Karpas-422 (cell line): ENCODE results near the gene SLC9B1. TPM values are rescaled to one million over a fixed set of nuclear protein-coding genes. Genes with fewer than 3 reads are reported as not detected.

Experiments used
- total RNA-seq: library from RNA; depleted of rRNA; stranded (reverse); fragments of >200 nt; shearing (Covaris generic); gene quantifications from 2 replicates; pipeline ENCODE4 v1.2.3, GENCODE V29; 2014; ENCODE audit warnings: low replicate concordance; rRNA removed

The SLC9B1 gene
- total RNA-seq, 1 experiment from 2014 or later: 1.4 TPM

Other genes starting within 250 kb of the SLC9B1 start
- gene UBE2D3, start 192.2 kb downstream of the SLC9B1 start, total RNA-seq: 538 and 600 TPM in 2 replicates
- 53.8 and 70.3 TPM in 2 replicates for gene CISD2, start 150.7 kb downstream of the SLC9B1 start, total RNA-seq
- gene SLC9B2, start 57.1 kb upstream of the SLC9B1 start, total RNA-seq: 78.8 and 91.0 TPM in 2 replicates
- gene BDH2, start 80.1 kb upstream of the SLC9B1 start, total RNA-seq: 31.2 and 42.2 TPM in 2 replicates
- 16.8 and 30.7 TPM in 2 replicates for gene CENPE, start 178.6 kb upstream of the SLC9B1 start, total RNA-seq